ENCODE results near the gene RPTOR.

The RPTOR gene

DNA sequence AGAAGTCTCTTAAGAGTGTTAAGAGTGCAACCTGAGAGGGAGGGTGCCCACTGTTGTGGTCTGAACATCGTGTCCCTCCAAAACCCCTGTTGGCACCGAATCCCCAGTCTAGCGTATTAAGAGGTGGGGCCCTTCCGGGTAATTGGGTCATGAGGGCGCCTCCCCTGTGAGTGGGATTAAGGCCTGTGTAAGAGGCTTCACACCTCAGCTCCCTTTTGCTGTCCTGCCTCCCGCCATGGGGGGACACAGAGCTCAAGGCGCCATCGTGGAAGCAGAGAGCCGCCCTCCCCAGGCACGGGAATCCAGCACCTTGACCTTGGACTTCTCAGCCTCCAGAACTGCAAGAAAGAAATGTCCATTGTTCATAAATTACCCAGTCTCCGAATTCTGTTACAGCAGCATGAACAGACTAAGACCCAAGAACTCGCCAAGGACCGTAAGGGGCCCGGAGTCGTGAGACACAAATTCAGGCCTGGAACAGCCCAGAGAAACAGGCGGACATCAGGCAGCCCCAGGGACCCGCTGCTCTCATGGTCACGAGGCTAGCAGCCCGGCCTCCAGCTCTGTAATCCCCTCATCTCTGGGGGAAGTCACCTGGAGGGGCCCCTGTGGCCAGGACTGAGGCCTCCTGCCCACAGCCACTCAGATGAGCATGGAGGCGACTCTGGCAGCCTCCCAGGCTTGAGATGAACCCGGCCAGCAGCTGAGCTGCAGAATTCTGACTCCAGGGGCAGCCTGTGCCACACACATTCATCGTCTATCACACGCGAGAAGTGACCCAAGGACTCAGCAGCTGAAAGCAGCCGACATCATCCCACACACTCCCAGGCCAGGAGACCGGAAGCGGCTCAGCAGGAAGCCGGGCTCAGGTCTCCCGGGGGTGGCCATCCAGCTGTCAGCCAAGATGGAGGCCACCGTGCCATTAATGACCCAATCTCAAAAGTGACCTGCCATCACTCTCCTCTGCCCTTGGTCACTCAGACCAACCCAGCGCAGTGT, 434.2 kb downstream of the RPTOR start:
- Histone ChIP-seq H3K4me1 (ENCODE audit: control insufficient read depth, insufficient read depth, low read length) (no peaks in the 10 kb centered on the region), H3K4me3 (ENCODE audit: low read depth, low read length) (no peak overlapping the region), H3K36me3 (ENCODE audit: control insufficient read depth in 2 of 2, insufficient read depth in 1 of 2, low read length in 2 of 2) (no peaks in the 10 kb centered on the region), H3K27ac (ENCODE audit: extremely low read depth, low read depth, low read length) (no peak overlapping the region), H3K9me3 (ENCODE audit: control insufficient read depth, insufficient read depth, low read depth, low read length) (no peaks in the 10 kb centered on the region)
- ChIA-PET CTCF (interaction anchor here (0.5 to 1.5 kb wide), 9 partner anchors 9 to 637 kb away, joined by 3 to 9 read pairs (median 3); no protein-coding TSS in a partner anchor), POLR2A (interaction anchor here (0.6 to 0.9 kb wide), 2 partner anchors 22 to 552 kb away, joined by 3 read pairs; no protein-coding TSS in a partner anchor)
- peak; percentile 8; the same call in 1 of the 2 replicates for TF ChIP-seq GLIS1 (tag by site-specific recombination; IDR thresholded peaks at IDR 0.05)
- TF ChIP-seq ZNF623 (tag by site-specific recombination; IDR thresholded peaks at IDR 0.05), result no peak

DNA sequence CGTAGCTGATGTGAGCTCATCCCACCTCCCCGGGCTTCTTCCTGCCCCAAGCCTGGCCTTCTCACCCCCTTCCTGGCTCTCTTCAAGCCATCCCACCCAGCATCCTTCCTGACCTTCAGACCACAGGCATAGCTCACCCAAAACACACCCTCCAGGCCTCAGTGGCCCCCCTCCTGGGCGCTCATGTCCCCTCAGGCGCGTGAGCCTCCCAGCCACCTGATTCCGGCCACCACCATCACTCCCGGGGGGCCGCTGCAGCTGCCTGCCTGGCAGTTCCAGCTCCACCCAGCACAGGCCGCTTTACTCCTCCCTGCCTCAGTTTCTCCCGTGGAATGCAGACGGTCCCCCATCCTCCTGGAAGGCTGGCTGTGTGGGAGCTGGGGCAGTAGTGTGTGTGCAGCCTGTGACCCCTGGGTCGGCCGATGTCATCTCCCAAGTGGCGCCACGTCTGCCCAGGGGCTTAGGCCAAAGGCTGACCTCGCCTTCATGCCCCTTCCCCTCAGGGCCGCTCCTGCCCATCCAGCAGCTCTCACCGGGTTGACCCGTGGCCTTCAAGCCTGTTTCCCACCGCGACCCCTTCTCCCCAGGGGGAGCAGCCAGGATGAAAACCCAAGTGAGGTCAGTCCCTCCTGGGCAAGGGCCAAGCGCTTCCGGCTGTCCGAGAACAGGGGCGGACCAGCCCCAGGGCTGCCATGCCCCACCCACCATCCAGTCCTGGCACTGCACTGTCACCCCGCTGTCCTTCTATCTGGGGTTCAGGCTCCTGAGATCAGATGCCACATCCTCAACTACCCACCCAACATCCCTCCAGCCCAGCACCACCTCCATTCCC, 435.1 kb downstream of the RPTOR start:
- Histone ChIP-seq H3K27ac (ENCODE audit: extremely low read depth, low read depth, low read length) (no peak overlapping the region), H3K36me3 (ENCODE audit: control insufficient read depth in 2 of 2, insufficient read depth in 1 of 2, low read length in 2 of 2) (no peaks in the 10 kb centered on the region), H3K4me1 (ENCODE audit: control insufficient read depth, insufficient read depth, low read length) (no peaks in the 10 kb centered on the region), H3K4me3 (ENCODE audit: low read depth, low read length) (no peak overlapping the region), H3K9me3 (ENCODE audit: control insufficient read depth, insufficient read depth, low read depth, low read length) (no peaks in the 10 kb centered on the region)
- ChIA-PET CTCF (interaction anchor here (0.5 to 1.5 kb wide), 7 partner anchors 10 to 623 kb away, joined by 3 to 9 read pairs (median 4); no protein-coding TSS in a partner anchor), POLR2A (interaction anchor here (0.6 to 0.9 kb wide), 2 partner anchors 23 to 553 kb away, joined by 3 read pairs; no protein-coding TSS in a partner anchor)
- TF ChIP-seq, protein P1, sequence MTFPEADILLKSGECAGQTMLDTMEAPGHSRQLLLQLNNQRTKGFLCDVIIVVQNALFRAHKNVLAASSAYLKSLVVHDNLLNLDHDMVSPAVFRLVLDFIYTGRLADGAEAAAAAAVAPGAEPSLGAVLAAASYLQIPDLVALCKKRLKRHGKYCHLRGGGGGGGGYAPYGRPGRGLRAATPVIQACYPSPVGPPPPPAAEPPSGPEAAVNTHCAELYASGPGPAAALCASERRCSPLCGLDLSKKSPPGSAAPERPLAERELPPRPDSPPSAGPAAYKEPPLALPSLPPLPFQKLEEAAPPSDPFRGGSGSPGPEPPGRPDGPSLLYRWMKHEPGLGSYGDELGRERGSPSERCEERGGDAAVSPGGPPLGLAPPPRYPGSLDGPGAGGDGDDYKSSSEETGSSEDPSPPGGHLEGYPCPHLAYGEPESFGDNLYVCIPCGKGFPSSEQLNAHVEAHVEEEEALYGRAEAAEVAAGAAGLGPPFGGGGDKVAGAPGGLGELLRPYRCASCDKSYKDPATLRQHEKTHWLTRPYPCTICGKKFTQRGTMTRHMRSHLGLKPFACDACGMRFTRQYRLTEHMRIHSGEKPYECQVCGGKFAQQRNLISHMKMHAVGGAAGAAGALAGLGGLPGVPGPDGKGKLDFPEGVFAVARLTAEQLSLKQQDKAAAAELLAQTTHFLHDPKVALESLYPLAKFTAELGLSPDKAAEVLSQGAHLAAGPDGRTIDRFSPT (tag by site-specific recombination; IDR thresholded peaks at IDR 0.05), result no peak
- 0 out of 2 replicates have a peak, but pooled peaks have one; percentile 2 for TF ChIP-seq GLIS1 (tag by site-specific recombination; IDR thresholded peaks at IDR 0.05)
- TF ChIP-seq SP2 (tag by site-specific recombination; IDR thresholded peaks at IDR 0.05), result no peak

DNA sequence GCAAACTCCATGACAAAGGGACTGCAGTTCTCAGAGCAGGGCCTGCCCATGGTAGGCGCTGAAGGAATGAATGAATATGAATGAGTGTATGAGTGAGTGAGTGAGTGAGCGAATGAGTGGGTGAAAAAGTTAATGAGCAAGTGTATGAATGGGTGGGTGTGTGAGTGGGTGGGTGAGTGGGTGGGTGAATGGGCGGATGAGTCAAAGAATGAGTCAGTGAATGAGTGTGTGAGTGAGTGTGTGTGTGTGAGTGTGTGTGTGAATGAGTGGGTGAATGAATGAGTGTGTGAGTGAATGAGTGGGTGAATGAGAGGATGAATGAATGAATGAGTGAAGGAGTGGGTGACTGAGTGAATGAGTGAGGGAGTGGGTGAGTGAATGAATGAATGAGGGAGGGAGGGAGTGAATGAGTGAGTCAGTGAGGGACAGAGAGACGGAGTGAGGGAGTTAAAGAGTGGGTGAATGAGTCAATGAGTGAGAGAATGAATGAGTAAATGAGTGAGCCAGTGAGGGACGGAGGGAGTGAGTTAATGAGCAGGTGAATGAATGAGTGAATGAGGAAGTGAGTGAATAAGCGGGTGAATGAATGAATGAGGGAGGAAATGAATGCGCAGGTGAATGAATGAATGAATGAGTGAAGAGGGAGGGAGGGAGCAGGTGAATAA, 435.9 kb downstream of the RPTOR start:
- no peak overlapping the region for H3K4me3 ChIP-seq (ENCODE audit: low read depth, low read length)
- TF ChIP-seq ZNF791 (tag by site-specific recombination; IDR thresholded peaks at IDR 0.05) (no peak), ZNF335 (tag by site-specific recombination; conservative IDR thresholded peaks at IDR 0.05) (peak; percentile 70), ZNF184 (tag by site-specific recombination; IDR thresholded peaks at IDR 0.05) (no peak), MYNN (tag by site-specific recombination; IDR thresholded peaks at IDR 0.05; ENCODE audit: borderline replicate concordance) (no peak), ZNF10 (tag by site-specific recombination; IDR thresholded peaks at IDR 0.05) (no peak; the same call in 1 of the 2 replicates), KLF17 (tag by site-specific recombination; IDR thresholded peaks at IDR 0.05) (peak; percentile 97), ZBTB7A (tag by site-specific recombination; IDR thresholded peaks at IDR 0.05; ENCODE audit: low read depth) (0 out of 2 replicates have a peak, but pooled peaks have one; percentile 29), RBAK (tag by site-specific recombination; IDR thresholded peaks at IDR 0.05) (peak; percentile 80), ZXDB (tag by site-specific recombination; IDR thresholded peaks at IDR 0.05) (no peak), KLF8 (tag by site-specific recombination; IDR thresholded peaks at IDR 0.05) (peak; percentile 74; the same call in 1 of the 2 replicates), ZNF157 (tag by site-specific recombination; IDR thresholded peaks at IDR 0.05) (0 out of 2 replicates have a peak, but pooled peaks have one; percentile 14), ZNF19 (tag by site-specific recombination; IDR thresholded peaks at IDR 0.05; ENCODE audit: low read depth) (no peak), KLF9 (tag by site-specific recombination; IDR thresholded peaks at IDR 0.05; ENCODE audit: low read depth) (peak; percentile 91), ZNF324 (tag by site-specific recombination; IDR thresholded peaks at IDR 0.05) (0 out of 2 replicates have a peak, but pooled peaks have one; percentile 76), ZSCAN4 (tag by site-specific recombination; IDR thresholded peaks at IDR 0.05) (peak; percentile 82), ZNF571 (tag by site-specific recombination; IDR thresholded peaks at IDR 0.05) (no peak), ZNF311 (tag by site-specific recombination; IDR thresholded peaks at IDR 0.05; ENCODE audit: borderline replicate concordance) (0 out of 2 replicates have a peak, but pooled peaks have one; percentile 42), ZNF211 (tag by site-specific recombination; IDR thresholded peaks at IDR 0.05; ENCODE audit: low read depth) (no peak), ZNF266 (tag by site-specific recombination; IDR thresholded peaks at IDR 0.05; ENCODE audit: low read depth) (peak; percentile 47; the same call in 1 of the 2 replicates)

More for the DNA sequence above, 435.9 kb downstream of the RPTOR start:
- ChIA-PET POLR2A (no interaction called here), CTCF (interaction anchor here (0.5 to 4.0 kb wide), 8 partner anchors 8 to 565 kb away, joined by 3 to 17 read pairs (median 4); no protein-coding TSS in a partner anchor)
- H3K9me3 ChIP-seq (ENCODE audit: control insufficient read depth, insufficient read depth, low read depth, low read length), result no peaks in the 10 kb centered on the region
- H3K27ac ChIP-seq (ENCODE audit: extremely low read depth, low read depth, low read length), result no peak overlapping the region
- no peaks in the 10 kb centered on the region for H3K36me3 ChIP-seq (ENCODE audit: control insufficient read depth in 2 of 2, insufficient read depth in 1 of 2, low read length in 2 of 2)
- no peaks in the 10 kb centered on the region for H3K4me1 ChIP-seq (ENCODE audit: control insufficient read depth, insufficient read depth, low read length)
